Upper lobe of right lung (tissue), 1 donor: ENCODE results near the gene RIPOR2. TPM values are rescaled to one million over a fixed set of nuclear protein-coding genes. Genes with fewer than 3 reads are reported as not detected.

Experiments used
- ATAC-seq: fragments of 200-7000 bp; cut with Tn5 transposase; one replicate; pipeline ENCODE4 v1.9.1; 2020; ENCODE audit warnings: mild to moderate bottlenecking, moderate library complexity
- DNase-seq: peaks from one replicate; pipeline ENCODE4 v3.0.0-alpha.2; 2020
- H3K27ac ChIP-seq: fragments of 200-600 bp; one replicate; pipeline ENCODE4 v1.8.0; 2022
- H3K27me3 ChIP-seq: fragments of 200-600 bp; one replicate; pipeline ENCODE4 v1.8.0; 2022; ENCODE audit warnings: mild to moderate bottlenecking
- H3K36me3 ChIP-seq: fragments of 200-600 bp; one replicate; pipeline ENCODE4 v1.8.0; 2022
- H3K4me1 ChIP-seq: fragments of 200-600 bp; one replicate; pipeline ENCODE4 v1.8.0; 2022
- H3K4me3 ChIP-seq: fragments of 200-600 bp; one replicate; pipeline ENCODE4 v1.8.0; 2022; ENCODE audit warnings: mild to moderate bottlenecking
- H3K9me3 ChIP-seq: fragments of 200-600 bp; one replicate; pipeline ENCODE4 v1.8.0; 2022
- intact Hi-C: fragments of 100-400 bp; cut with DNase I; formaldehyde crosslinking; loops from one replicate; pipeline ENCODE4 v1.11.0; 2022
- total RNA-seq: library from RNA; stranded (reverse); fragmentation: NEBNext Ultra II Directional; extraction: Animal tissue kit (Norgen Biotek cat#: 25700); gene quantifications from one replicate; pipeline ENCODE4 v1.2.1, GENCODE V29; 2021
- TF ChIP-seq, protein P1 (sequence below): fragments of 200-600 bp; IDR thresholded peaks from one replicate; pipeline ENCODE4 v1.8.0; 2022; ENCODE audit warnings: antibody characterized with exemption
- donor health status: DM: no; HTN: yes; CAD: no; lungs with severe emphysema.

Gene RIPOR2
- total RNA-seq, 1 donor from 2014 or later, result 25.6 TPM

DNA sequence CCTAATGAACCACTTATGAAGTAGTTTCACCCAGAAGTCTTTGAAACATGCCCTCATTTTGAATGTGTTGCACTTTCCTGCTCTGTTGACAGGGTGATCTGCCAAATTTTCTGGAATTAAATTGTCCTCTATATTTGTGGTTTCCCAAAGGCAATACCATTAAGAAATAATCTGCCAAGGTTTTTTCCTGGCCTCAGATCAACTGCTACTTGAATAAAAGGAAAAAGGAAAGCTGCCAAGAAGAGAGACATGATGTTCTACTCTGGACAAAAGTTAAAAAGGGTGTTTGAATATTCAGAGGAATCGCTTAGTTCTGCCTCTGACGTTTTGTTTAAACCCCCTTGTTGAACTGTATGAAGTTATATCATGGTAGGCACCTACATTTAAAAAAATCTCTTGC is 99.7 kb downstream of the RIPOR2 start:
- Histone ChIP-seq H3K4me3 (no peak overlapping the region), H3K27me3 (no peaks in the 10 kb centered on the region), H3K27ac (no peak overlapping the region), H3K9me3 (no peaks in the 10 kb centered on the region), H3K4me1 (no peaks in the 10 kb centered on the region), H3K36me3 (no peaks in the 10 kb centered on the region)
- intact Hi-C loops, result no loop called here
- TF ChIP-seq, protein P1, sequence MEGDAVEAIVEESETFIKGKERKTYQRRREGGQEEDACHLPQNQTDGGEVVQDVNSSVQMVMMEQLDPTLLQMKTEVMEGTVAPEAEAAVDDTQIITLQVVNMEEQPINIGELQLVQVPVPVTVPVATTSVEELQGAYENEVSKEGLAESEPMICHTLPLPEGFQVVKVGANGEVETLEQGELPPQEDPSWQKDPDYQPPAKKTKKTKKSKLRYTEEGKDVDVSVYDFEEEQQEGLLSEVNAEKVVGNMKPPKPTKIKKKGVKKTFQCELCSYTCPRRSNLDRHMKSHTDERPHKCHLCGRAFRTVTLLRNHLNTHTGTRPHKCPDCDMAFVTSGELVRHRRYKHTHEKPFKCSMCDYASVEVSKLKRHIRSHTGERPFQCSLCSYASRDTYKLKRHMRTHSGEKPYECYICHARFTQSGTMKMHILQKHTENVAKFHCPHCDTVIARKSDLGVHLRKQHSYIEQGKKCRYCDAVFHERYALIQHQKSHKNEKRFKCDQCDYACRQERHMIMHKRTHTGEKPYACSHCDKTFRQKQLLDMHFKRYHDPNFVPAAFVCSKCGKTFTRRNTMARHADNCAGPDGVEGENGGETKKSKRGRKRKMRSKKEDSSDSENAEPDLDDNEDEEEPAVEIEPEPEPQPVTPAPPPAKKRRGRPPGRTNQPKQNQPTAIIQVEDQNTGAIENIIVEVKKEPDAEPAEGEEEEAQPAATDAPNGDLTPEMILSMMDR, result no peak
- ATAC-seq (no peak), DNase-seq (no peak)

DNA sequence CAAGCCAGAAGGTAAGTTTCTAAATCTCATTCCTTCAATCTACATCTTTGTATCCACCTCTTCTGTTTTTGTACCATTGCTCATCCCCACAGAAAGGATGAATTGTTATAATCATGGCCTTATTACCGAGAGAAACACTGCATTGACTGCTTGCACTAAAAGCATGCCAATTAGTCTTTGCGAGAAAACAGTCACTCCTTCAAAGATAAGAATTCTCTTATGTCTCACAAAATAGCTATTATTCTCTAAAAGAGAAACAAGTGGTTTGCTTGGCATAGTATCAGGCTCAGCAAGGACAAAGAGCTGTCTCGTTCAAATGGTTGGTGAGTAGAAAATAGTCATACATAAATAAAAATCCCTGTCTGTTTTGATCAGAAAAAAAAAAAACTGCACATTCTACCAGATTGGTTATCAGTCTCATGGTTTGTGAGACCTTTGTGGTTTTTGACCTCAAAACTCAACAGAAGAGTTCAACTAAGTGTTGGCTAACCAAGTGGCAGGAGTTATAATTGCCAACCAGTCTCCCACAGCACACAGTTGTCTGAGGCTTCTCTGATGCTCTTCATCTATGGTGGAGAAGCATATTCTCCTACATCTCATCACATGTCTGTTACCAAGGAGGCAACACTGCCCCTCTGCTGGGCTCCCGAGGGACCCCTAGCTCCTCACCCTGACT is 101.9 kb downstream of the RIPOR2 start:
- intact Hi-C loops, result no loop called here
- TF ChIP-seq, protein P1, result no peak

DNA sequence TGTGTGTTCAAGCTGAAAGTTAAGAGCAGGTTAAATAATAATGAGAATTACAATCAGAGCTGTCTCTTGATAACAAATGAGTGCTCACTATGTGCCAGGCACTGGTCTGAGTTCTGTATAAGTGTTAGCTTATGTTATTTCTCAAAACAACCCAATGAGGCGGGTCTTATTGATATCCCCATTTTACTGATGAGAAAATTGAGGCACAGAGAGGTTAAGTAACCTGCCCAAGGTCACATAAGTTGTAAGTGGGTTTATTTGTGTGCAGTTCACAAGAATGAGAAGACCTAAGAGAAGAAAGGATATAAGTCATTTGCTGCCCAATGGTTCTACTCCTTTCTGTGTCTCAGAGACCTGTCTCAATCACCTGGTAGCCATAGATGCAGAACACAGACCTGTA is 103.0 kb downstream of the RIPOR2 start:
- TF ChIP-seq, protein P1, result no peak
- no peaks in the 10 kb centered on the region for H3K4me1 ChIP-seq
- intact Hi-C loops, result no loop called here

More for the DNA sequence above, 101.9 kb downstream of the RIPOR2 start:
- Histone ChIP-seq H3K4me3 (no peak overlapping the region), H3K27me3 (no peaks in the 10 kb centered on the region), H3K27ac (no peak overlapping the region), H3K9me3 (no peaks in the 10 kb centered on the region), H3K36me3 (no peaks in the 10 kb centered on the region), H3K4me1 (no peaks in the 10 kb centered on the region)
- DNase-seq (no peak), ATAC-seq (no peak)

DNA sequence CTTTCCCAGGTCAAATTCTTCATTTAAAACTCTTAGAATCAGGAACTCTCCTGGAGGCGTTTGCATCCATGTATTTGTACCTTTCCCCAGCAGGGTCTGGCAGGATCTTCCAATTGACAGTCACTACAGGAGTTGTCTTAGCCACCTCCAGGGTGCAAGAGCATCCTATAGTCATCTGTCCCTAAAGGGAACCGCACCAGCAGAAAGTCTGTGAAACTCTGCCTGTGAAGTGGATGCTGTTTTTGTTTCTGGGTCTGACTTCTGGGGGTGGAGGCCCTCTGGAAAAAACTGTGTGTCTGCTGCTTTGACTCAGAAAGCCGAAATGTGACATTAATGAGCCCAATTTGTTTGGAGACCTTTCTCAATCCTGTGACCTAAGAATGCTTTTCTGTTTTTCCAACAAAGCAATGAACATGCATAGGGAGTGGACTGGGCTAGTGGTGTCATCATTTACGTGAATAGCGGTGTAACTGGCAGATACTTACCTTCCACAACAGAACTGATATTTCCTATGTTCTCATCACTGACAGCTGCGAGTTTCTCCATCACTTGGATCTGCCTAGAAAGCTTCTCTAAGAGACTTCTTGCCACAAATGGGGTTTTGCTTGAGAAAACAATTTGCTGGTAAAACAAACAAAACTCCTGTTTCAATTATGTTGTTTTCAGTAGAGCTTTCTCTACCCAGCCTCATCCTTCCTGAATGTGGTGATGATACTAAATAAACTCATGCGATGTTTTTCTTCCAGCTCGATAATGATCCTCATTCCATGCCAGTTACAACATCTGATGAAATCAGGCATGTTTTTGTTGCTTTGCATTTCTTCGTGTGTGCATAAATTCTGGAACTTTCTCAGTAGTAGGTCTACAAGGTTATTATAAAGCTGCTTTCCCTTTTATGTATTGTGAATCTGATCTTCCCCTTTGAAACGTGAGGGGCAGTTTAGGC is 103.7 kb downstream of the RIPOR2 start:
- Histone ChIP-seq H3K27me3 (no peaks in the 10 kb centered on the region), H3K9me3 (no peaks in the 10 kb centered on the region), H3K27ac (no peak overlapping the region), H3K4me3 (no peak overlapping the region), H3K36me3 (no peaks in the 10 kb centered on the region), H3K4me1 (no peaks in the 10 kb centered on the region)
- DNase-seq (no peak), ATAC-seq (no peak)
- intact Hi-C loops, result no loop called here
- TF ChIP-seq, protein P1, result no peak

More for the DNA sequence above, 103.0 kb downstream of the RIPOR2 start:
- ATAC-seq (no peak), DNase-seq (no peak)
- Histone ChIP-seq H3K27ac (no peak overlapping the region), H3K27me3 (no peaks in the 10 kb centered on the region), H3K9me3 (no peaks in the 10 kb centered on the region), H3K36me3 (no peaks in the 10 kb centered on the region), H3K4me3 (no peak overlapping the region)

DNA sequence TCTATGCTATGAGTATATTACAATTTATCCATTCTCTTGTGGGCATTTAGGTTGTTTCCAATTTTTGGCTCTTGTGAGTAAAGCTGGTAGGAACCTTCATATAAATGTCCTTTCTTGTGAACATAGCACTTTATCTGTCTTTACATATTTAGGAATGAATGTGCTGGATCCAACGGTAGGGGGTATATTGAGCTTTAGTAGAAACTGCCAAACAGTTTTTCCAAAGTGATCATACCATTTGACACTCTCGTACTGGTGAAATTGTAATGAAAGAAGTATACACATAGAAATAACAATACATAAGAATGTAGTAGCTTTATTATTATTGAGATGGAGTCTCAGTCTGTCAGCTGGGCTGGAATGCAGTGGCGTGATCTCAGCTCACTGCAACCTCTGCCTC is 106.1 kb downstream of the RIPOR2 start:
- ATAC-seq, result no peak
- Histone ChIP-seq H3K9me3 (no peaks in the 10 kb centered on the region), H3K4me3 (no peak overlapping the region), H3K36me3 (no peaks in the 10 kb centered on the region), H3K27me3 (no peaks in the 10 kb centered on the region), H3K27ac (no peak overlapping the region), H3K4me1 (no peaks in the 10 kb centered on the region)
- TF ChIP-seq, protein P1, result no peak
- intact Hi-C loops, result no loop called here
- no peak for DNase-seq
